ENCODE data around the gene DDIT4. TPM values are rescaled to one million over a fixed set of nuclear protein-coding genes. Genes with fewer than 3 reads are reported as not detected.
A peak's percentile ranks its signal among the peaks of the same experiment; 100 is the strongest.
"Not testable (repeated sequence)": the region's sequence is repeated elsewhere in the genome, so short reads cannot be mapped to it uniquely, and the experiment has no call there.

DDIT4 gene
- total RNA-seq, 1 experiment from 2014 or later = 197 TPM

GRCh38 chr10:72277340-72277995 lies 3.7 kb downstream of the DDIT4 start:
- in situ Hi-C loops (cut with HindIII; ENCODE audit: low pct_unique_long_range_greater_than_20kb, low sequenced_read_pairs) = no loop called here

GRCh38 chr10:72277996-72278667 lies 4.4 kb downstream of the DDIT4 start:
- in situ Hi-C loops (cut with HindIII; ENCODE audit: low pct_unique_long_range_greater_than_20kb, low sequenced_read_pairs) = no loop called here
- peak; percentile 95 for DNase-seq (ENCODE audit: low read depth, low spot score)

More at GRCh38 chr10:72277340-72277995, 3.7 kb downstream of the DDIT4 start:
- peak; percentile 29 for DNase-seq (ENCODE audit: low read depth, low spot score)

GRCh38 chr10:72278668-72279393 lies 5.1 kb downstream of the DDIT4 start:
- in situ Hi-C loops (cut with HindIII; ENCODE audit: low pct_unique_long_range_greater_than_20kb, low sequenced_read_pairs) = no loop called here
- peak; percentile 49 for DNase-seq (ENCODE audit: low read depth, low spot score)

- DNase-seq (ENCODE audit: low read depth, low spot score); in situ Hi-C loops (cut with HindIII; ENCODE audit: low pct_unique_long_range_greater_than_20kb, low sequenced_read_pairs): not testable (repeated sequence)
Observed at GRCh38 chr10:72279587-72279986, 5.9 kb downstream of the DDIT4 start.

GRCh38 chr10:72283131-72283530 lies 9.4 kb downstream of the DDIT4 start:
- in situ Hi-C loops (cut with HindIII; ENCODE audit: low pct_unique_long_range_greater_than_20kb, low sequenced_read_pairs) = no loop called here

GRCh38 chr10:72285972-72286521 lies 12.3 kb downstream of the DDIT4 start:
- DNase-seq (ENCODE audit: low read depth, low spot score) = no peak
- in situ Hi-C loops (cut with HindIII; ENCODE audit: low pct_unique_long_range_greater_than_20kb, low sequenced_read_pairs) = no loop called here

More at GRCh38 chr10:72283131-72283530, 9.4 kb downstream of the DDIT4 start:
- no peak for DNase-seq (ENCODE audit: low read depth, low spot score)

GRCh38 chr10:72291019-72291532 lies 17.4 kb downstream of the DDIT4 start:
- in situ Hi-C loops (cut with HindIII; ENCODE audit: low pct_unique_long_range_greater_than_20kb, low sequenced_read_pairs) = no loop called here

GRCh38 chr10:72292223-72292691 lies 18.5 kb downstream of the DDIT4 start:
- no peak for DNase-seq (ENCODE audit: low read depth, low spot score)
- in situ Hi-C loops (cut with HindIII; ENCODE audit: low pct_unique_long_range_greater_than_20kb, low sequenced_read_pairs) = no loop called here

More at GRCh38 chr10:72291019-72291532, 17.4 kb downstream of the DDIT4 start:
- DNase-seq (ENCODE audit: low read depth, low spot score) = no peak

GRCh38 chr10:72295330-72295910 lies 21.7 kb downstream of the DDIT4 start:
- in situ Hi-C loops (cut with HindIII; ENCODE audit: low pct_unique_long_range_greater_than_20kb, low sequenced_read_pairs) = no loop called here
- no peak for DNase-seq (ENCODE audit: low read depth, low spot score)

- DNase-seq (ENCODE audit: low read depth, low spot score); in situ Hi-C loops (cut with HindIII; ENCODE audit: low pct_unique_long_range_greater_than_20kb, low sequenced_read_pairs): not testable (repeated sequence)
Observed at GRCh38 chr10:72296829-72297280, 23.1 kb downstream of the DDIT4 start.

- DNase-seq (ENCODE audit: low read depth, low spot score) = peak; percentile 93
- in situ Hi-C loops (cut with HindIII; ENCODE audit: low pct_unique_long_range_greater_than_20kb, low sequenced_read_pairs) = no loop called here
Observed at GRCh38 chr10:72297281-72297804, 23.6 kb downstream of the DDIT4 start.

GRCh38 chr10:72297805-72298591 lies 24.3 kb downstream of the DDIT4 start:
- in situ Hi-C loops (cut with HindIII; ENCODE audit: low pct_unique_long_range_greater_than_20kb, low sequenced_read_pairs) = no loop called here
- DNase-seq (ENCODE audit: low read depth, low spot score) = peak; percentile 97

GRCh38 chr10:72298592-72299519 lies 25.1 kb downstream of the DDIT4 start:
- no peak for DNase-seq (ENCODE audit: low read depth, low spot score)
- in situ Hi-C loops (cut with HindIII; ENCODE audit: low pct_unique_long_range_greater_than_20kb, low sequenced_read_pairs) = no loop called here

GRCh38 chr10:72303424-72304128 lies 29.9 kb downstream of the DDIT4 start:
- DNase-seq (ENCODE audit: low read depth, low spot score) = no peak
- in situ Hi-C loops (cut with HindIII; ENCODE audit: low pct_unique_long_range_greater_than_20kb, low sequenced_read_pairs) = no loop called here

GRCh38 chr10:72306215-72306760 lies 32.6 kb downstream of the DDIT4 start:
- DNase-seq (ENCODE audit: low read depth, low spot score) = no peak
- in situ Hi-C loops (cut with HindIII; ENCODE audit: low pct_unique_long_range_greater_than_20kb, low sequenced_read_pairs) = no loop called here

Data from SK-MEL-5 (cell line).